ENCODE results near the gene IP6K1.
"Not testable (repeated sequence)": the region's sequence is repeated elsewhere in the genome, so short reads cannot be mapped to it uniquely, and the experiment has no call there.

The IP6K1 gene

DNA sequence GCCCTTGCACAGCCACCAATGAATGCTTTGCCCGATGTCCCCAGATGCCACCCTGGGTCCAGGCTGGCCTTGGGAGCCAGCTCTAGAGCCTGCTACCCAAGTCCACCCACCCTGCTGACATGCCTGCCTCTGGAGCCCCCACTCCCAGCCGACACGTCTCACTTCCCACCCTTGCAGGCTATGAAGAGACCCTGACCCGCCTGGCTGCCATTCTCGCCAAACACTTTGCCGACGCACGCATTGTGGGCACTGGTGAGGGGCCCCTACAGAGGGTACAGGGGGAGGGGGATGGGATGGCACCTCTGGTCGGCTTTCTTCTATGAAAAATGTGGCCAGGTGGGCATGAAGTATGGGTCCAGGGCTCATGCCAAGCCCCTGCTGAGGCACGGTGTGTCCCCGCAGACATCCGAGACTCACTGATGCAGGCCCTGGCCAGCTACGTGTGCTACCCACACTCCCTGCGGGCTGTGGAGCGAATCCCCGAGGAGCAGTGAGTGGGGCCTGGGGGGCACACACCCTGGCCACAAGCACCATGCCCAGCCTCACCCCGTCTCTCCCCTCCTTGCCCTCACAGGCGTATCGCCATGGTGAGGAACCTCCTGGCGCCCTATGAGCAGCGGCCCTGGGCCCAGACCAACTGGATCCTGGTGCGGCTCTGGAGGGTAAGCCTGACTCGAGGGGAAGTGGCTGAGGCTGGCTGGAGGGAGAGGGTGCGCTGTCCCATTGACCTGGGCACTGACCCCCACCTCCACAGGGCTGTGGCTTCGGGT, 72.8 kb downstream of the IP6K1 start:
- no peak overlapping the region for H3K4me3 ChIP-seq (ENCODE audit: low read depth, low read length)

DNA sequence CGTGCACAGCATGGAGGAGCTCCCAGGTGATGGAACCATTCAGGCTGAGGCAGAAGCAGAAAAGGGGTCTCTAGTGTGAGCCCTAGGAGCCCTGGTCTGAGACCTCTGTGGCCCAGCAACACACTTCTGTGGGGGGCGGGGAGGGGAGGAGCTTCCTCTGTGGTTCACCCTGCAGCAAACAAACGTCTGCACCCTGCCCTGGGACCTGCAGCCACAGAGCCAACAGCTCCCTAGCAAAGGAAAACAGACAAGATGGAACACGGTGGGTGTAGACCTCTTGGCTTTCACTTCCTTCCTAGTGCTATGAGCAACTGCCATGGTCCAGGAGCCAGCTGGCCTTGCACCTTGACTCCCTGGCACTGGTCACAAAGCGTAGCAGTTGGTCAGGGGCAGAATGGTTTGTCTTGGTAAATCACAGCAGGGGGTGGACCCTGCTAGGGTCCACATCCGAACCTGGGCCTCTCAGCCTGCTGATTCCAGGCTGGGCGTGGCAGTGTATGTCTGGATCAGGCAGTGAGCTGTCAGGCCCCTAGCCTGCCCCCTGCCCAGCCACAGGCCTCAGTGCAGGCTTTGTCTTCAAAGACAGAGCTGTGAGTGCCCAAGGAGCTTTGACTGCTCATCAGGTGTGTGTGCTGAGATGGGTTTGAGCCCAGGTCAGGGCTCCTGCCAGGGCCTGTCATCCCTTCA, 73.6 kb downstream of the IP6K1 start:
- no peak overlapping the region for H3K4me3 ChIP-seq (ENCODE audit: low read depth, low read length)

DNA sequence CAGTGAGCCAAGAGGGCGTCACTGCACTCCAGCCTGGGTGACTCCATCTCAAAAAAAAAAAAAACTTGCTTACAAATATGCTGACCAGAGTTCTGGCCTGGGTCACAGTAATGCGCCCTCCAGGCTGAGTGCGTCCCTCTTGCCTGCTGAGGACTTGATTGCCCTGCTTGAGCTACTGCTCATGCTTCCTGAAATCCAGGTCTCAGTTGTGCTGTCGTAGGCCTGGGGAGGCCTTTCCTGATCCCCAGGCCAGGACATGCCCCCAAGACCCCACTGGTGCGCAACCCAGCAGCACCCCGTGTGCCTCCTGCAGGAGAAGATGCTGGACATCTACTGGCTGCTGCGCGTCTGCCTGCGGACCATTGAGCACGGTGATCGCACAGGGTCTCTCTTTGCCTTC, 74.2 kb downstream of the IP6K1 start:
- no peak overlapping the region for H3K4me3 ChIP-seq (ENCODE audit: low read depth, low read length)

DNA sequence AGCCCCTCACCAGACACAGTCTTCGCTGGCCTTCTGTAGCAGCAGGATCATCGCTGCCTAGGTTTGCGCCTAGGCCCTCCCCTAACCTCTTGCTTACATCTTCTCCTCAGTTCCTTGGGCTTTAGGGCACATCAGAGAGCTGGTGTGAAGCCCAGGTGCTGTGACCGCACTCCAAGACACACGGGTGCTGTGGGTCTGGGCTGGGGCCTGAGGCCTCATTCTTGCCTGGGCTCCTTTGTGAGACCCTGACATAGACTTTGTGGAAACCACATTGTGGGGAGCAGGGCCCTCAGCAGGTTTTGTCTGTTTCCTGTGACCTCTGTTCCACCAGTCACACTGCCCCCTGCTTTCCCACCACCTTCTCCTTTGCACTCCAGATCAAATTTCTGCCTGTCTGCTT, 74.9 kb downstream of the IP6K1 start:
- H3K4me3 ChIP-seq (ENCODE audit: low read depth, low read length): no peak overlapping the region

- H3K4me3 ChIP-seq (ENCODE audit: low read depth, low read length): no peak overlapping the region
Measured at GRCh38 chr3:49709852-49710251, 76.5 kb downstream of the IP6K1 start.

GRCh38 chr3:49707113-49707480, 79.2 kb downstream of the IP6K1 start:
- no peak overlapping the region for H3K4me3 ChIP-seq (ENCODE audit: low read depth, low read length)

DNA sequence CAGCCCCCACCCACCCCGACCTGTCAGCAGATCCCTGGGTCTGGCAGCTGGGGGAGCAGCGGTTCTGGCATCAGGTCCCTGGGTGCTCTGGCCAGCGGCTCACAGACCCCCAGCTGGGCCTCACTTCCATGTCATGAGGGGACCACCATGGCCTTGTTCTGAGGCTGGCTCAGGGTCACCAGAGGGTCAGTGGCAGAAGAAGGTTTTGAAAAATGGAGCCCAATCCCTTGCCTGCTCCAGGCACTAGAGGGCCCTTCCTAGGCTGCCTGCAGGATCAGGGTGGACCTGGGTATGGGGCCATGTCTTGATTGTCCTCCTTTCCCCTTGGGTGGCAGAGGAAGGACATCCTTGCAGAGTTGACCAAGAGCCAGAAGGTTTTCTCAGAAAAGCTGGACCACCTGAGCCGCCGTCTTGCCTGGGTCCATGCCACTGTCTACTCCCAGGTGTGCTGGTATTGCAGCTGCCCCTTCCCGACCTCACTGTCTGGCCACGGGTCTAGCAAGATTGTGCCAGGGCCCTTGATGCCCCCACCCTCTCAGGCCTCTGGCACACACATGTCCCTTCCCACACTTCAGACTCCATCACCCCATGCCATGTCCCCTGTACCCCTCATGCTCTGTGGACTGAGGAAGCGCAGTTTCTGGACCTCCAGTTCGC, 79.8 kb downstream of the IP6K1 start:
- no peak overlapping the region for H3K4me3 ChIP-seq (ENCODE audit: low read depth, low read length)

GRCh38 chr3:49705390-49705960, 80.9 kb downstream of the IP6K1 start:
- no peak overlapping the region for H3K4me3 ChIP-seq (ENCODE audit: low read depth, low read length)

GRCh38 chr3:49704629-49705028, 81.7 kb downstream of the IP6K1 start:
- H3K4me3 ChIP-seq (ENCODE audit: low read depth, low read length): no peak overlapping the region

GRCh38 chr3:49703956-49704355, 82.4 kb downstream of the IP6K1 start:
- no peak overlapping the region for H3K4me3 ChIP-seq (ENCODE audit: low read depth, low read length)

DNA sequence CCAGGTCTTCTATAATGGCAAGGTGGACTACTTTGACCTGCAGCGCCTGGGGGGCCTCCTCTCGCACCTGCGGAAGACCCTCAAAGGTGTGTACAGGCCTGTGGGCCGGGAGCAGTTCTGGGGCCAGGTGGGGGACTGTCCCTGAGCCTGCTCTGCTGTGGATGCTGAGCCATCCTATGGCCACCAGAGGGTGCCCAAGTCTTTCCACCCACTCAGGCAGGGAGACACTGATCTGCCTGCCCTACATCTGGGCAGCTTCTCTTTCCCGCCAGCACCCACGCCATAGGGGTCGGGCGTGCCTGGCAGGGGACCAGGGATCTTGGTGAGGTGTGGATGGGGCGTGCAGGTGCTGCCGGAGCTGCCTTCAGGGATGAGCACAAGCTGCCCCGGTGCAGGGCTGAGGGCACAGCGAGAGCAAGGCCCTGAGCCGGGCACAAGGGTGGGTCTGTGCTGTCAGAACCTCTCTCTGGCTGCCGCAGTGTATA, 82.9 kb downstream of the IP6K1 start:
- H3K4me3 ChIP-seq (ENCODE audit: low read depth, low read length): no peak overlapping the region

- no peak overlapping the region for H3K4me3 ChIP-seq (ENCODE audit: low read depth, low read length)
Measured at GRCh38 chr3:49702672-49703071, 83.7 kb downstream of the IP6K1 start.

DNA sequence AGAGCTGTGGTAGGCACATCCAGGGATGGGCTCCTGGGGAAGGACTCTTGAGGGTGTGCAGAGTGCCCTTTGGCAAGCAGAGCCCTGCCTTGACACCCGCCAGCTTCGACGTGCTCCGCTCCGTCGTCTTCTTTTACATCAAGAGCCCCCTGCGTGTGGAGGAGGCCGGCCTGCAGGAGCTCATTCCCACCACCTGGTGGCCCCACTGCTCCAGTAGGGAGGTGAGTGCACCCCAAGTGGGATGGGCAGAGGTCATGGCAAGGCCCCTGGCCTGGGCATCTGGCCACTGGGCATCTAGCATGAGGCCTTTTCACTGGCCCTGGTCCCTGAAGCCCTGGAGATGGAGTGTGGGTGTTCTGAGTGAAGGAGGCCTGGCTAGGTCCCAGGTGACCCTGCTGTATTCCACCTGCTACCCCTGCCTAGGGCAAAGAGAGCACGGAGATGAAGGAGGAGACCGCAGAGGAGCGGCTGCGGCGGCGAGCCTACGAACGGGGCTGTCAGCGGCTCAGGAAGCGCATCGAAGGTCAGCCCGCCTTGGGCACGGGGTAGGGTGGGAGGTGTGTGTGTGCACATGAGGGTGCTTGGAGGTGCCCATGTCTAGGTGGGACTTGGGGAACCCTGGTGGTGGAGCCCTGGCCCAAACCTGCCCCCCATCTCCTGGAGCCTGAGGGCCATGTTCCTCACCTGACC, 84.8 kb downstream of the IP6K1 start:
- no peak overlapping the region for H3K4me3 ChIP-seq (ENCODE audit: low read depth, low read length)

GRCh38 chr3:49700453-49701128, 85.8 kb downstream of the IP6K1 start:
- no peak overlapping the region for H3K4me3 ChIP-seq (ENCODE audit: low read depth, low read length)

GRCh38 chr3:49700014-49700413, 86.3 kb downstream of the IP6K1 start:
- H3K4me3 ChIP-seq (ENCODE audit: low read depth, low read length): no peak overlapping the region

- no peak overlapping the region for H3K4me3 ChIP-seq (ENCODE audit: low read depth, low read length)
Measured at GRCh38 chr3:49699281-49699979, 86.9 kb downstream of the IP6K1 start.

DNA sequence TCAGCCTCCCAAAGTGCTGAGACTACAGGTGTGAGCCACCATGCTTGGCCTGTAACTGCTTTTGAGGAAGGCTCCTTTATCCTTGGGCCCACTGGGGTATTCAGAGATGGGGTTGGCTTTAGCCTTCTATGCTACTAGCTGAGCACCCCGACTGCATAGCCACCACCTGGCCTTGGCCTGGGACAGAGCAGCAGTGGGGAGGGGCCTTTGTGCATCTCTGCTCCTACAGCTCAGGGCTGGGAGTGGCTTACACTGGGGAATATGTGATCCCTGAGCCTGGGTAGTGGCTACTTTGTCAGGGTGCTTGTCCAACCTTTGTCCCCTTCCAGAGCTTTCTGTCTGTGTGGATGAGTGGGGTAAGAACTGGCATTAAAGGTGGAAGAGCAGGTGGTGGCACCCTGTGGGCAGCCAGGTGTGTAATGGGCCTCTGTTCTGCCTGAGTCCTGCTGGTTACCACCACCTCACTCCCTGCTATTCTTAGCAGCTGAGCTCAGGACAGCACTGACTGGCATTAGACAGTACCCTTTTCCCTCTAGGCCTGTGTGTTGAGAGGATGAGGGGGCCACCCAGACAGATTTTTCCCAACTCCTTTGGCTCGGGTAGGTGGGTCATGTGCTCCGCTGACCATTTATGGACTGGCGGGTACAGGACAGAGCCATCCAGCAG, 90.9 kb downstream of the IP6K1 start:
- not testable (repeated sequence) for H3K4me3 ChIP-seq (ENCODE audit: low read depth, low read length)

DNA sequence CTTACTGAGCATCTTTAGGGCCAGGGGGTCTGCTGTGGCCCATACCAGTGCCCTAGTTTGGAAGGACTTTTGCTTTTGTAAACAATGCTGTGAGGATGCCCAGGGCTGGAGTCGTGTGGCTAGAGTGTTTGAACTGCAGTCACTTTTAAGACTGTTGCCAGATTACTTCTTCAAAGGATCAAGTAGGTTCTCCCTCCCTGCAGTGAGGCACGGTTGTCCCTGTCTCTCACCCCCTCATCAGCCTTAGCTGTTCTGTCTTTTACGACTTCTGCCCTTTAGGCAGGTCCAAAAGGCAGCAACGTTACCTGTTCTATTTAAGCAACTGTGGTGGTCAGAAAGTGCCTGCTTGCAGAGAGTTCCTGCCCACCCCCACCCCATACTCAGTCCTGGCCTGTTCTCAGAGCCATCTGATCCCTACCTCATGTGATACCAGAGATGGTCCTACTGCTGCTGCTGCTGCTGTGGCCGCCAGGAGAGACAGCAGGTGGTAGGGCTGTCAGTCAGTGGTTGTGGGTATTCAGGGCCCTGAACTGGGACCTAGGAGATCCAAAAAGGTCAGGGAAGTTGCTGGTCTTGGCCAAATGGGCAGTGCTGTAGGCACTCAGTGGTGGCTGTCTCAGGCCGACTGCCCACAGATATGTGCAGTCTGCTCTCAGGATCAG, 91.8 kb downstream of the IP6K1 start:
- H3K4me3 ChIP-seq (ENCODE audit: low read depth, low read length): not testable (repeated sequence)

GRCh38 chr3:49691481-49691880, 94.9 kb downstream of the IP6K1 start:
- not testable (repeated sequence) for H3K4me3 ChIP-seq (ENCODE audit: low read depth, low read length)
